Fibroblast of lung (primary cell): Measurements from ENCODE around the gene RUNX2.

Experiments used
- CTCF ChIP-seq, 2 donors: IDR thresholded peaks in 1 of 2; conservative IDR thresholded peaks in 1 of 2; 1 replicate in 1 of 2; 2 replicates in 1 of 2; pipeline ENCODE4 v1.5.1; 2011 to 2012; ENCODE audit warnings: low read length in 2 of 2, control low read depth in 1 of 2, inconsistent platforms in 1 of 2, low read depth in 1 of 2, mild to moderate bottlenecking in 1 of 2
- EZH2 ChIP-seq: IDR thresholded peaks from 2 replicates; pipeline ENCODE4 v1.5.1; 2012; ENCODE audit warnings: low read length, control low read depth, mild to moderate bottlenecking; ENCODE audit errors: missing control alignments

GRCh38 chr6:45442716-45443115 is 114.6 kb downstream of the RUNX2 start:
- TF ChIP-seq CTCF (conservative IDR thresholded peaks at IDR 0.05 in 1 of 2, IDR thresholded peaks at IDR 0.05 in 1 of 2; ENCODE audit: low read depth in 1 of 2, low read length in 2 of 2) (no peak), EZH2 (no peak)
